Pulmonary artery endothelial cell (primary cell): ENCODE results near the gene CEP170B. TPM values are rescaled to one million over a fixed set of nuclear protein-coding genes. Genes with fewer than 3 reads are reported as not detected.

Experiments used
- DNase-seq: peaks from one replicate; pipeline ENCODE4 v3.0.0-alpha.2; 2011; ENCODE audit warnings: low read depth, low spot score
- total RNA-seq: library from RNA; depleted of rRNA; stranded (reverse); fragments of >200 nt; gene quantifications from 2 replicates; pipeline ENCODE4 v1.2.3, GENCODE V29; 2014

The CEP170B gene
- total RNA-seq, 1 donor from 2014 or later, result 17.1 TPM

- DNase-seq, result no peak
Measured at GRCh38 chr14:104929268-104930230, 64.5 kb downstream of the CEP170B start.

GRCh38 chr14:104930526-104931303, 65.6 kb downstream of the CEP170B start:
- no peak for DNase-seq

DNA sequence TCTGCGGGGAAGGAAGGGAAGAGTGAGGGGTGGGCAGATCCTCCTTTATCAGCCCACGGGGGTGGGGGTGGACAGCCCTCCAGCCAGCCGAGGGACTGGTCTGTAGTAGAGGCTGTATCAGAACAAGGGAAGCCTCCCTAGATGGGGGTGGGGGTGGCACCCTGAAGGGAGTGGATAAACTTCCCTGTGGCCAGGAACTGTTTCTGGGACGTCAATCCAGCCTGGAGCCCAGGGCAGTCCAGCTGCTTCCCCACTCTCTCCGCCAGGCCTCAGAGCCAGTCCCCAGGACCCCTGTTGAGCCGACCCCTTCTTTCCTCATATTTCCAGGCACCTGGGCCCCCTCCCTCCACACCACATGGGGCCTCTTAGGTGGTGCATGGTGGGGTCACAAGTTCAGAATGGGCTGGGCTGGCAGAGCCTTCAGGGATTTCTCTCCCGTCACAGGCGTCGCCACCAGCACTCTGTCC, 66.3 kb downstream of the CEP170B start:
- DNase-seq, result no peak

DNA sequence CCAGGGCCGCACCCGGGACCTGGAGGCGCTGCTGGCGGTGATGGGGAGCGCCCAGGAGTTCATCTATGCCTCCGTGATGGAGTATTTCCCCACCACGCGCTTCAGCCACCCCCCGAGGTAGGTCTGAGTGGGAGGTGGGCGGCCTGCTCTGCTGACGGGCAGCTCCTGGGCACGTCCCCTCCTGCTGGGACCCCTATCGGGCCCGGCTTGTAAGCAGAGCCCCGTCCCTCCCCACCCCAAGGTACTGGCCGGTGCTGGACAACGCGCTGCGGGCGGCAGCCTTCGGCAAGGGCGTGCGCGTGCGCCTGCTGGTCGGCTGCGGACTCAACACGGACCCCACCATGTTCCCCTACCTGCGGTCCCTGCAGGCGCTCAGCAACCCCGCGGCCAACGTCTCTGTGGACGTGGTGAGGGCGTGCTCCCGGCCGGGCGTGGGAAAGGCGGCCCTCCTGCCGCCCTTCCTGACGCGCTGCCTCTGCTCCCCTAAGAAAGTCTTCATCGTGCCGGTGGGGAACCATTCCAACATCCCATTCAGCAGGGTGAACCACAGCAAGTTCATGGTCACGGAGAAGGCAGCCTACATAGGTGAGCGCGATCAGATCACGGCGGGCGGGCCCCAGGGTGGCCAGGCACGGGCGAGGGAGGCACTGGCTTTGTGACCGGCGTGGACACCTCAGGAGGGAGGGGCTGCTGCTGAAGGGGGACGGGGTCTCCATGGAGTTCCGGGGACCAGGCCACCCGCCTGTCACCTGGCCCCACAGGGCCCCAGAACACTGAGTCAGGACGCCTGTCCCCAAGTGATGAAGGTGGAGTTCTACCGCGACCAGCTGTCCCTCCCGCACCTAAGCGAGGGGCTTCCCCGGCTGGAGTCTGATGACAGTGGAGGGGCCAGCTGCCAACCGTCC, 67.0 kb downstream of the CEP170B start:
- no peak for DNase-seq

DNA sequence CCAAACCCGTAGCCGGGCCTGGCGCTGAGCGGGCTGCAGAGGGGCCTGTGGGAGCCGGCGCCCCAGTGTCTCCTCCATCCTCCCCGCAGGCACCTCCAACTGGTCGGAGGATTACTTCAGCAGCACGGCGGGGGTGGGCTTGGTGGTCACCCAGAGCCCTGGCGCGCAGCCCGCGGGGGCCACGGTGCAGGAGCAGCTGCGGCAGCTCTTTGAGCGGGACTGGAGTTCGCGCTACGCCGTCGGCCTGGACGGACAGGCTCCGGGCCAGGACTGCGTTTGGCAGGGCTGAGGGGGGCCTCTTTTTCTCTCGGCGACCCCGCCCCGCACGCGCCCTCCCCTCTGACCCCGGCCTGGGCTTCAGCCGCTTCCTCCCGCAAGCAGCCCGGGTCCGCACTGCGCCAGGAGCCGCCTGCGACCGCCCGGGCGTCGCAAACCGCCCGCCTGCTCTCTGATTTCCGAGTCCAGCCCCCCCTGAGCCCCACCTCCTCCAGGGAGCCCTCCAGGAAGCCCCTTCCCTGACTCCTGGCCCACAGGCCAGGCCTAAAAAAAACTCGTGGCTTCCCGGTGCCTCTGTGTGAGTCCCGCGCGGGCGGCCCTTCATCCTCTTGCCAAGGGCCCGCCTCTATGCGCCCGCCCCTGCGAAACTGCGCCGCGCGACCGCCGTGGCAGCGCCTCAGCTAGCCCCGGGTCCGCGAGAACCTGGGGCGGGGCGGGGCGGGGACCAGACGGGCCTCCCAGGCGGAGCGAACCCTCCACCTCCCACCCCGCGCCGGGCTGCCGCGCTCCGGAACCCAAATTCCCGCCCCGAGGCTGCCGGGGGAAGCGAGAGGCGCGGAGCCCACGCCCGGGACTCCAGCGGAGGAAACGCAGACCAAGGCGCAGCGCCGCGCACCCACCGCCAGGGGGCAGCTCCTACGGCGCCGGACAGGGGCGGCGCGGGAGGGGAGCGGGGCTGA, 67.9 kb downstream of the CEP170B start:
- no peak for DNase-seq

DNA sequence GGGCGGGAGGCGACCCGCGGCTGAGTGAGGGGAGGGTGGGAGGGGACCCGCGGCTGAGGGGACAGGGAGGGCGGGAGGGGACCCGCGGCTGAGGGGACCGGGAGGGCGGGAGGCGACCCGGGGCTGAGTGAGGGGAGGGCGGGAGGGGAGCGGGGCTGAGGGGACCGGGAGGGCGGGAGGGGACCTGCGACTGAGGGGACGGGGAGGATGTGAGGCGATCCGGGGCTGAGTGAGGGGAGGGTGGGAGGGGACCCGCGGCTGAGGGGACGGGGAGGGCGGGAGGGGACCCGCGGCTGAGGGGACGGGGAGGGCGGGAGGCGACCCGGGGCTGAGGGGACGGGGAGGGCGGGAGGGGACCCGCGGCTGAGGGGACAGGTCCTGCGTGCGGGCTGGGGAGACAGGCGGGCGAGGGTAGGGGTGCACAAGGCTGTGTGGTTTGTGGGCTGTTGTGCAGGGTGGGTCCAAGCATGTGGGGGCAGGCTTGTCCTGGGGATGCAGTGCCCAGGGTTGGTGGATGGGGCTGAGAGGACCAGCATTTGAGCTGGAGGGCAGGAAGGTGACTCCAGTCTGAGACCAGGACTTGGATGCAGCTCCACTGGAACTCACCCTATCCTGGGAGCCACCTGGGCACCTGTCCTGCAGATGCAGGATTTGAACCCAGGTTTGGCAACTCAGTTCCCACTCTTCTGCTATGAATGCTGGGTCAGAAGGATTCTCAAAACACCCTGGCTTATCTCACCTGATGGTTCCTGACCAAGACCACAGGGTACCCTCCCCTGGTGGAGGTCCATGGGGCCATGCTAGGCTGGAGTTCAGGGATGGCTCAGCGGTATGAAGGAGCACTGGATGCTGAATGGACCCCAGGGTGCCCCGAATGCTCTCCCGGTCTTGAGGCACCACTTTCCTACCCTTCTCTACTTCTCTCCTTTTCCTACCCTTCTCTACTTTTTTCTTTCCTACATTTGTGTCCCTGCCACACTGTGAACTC, 69.0 kb downstream of the CEP170B start:
- DNase-seq, result no peak

GRCh38 chr14:104935026-104935650, 70.1 kb downstream of the CEP170B start:
- no peak for DNase-seq

GRCh38 chr14:104935955-104936354, 70.9 kb downstream of the CEP170B start:
- no peak for DNase-seq

DNA sequence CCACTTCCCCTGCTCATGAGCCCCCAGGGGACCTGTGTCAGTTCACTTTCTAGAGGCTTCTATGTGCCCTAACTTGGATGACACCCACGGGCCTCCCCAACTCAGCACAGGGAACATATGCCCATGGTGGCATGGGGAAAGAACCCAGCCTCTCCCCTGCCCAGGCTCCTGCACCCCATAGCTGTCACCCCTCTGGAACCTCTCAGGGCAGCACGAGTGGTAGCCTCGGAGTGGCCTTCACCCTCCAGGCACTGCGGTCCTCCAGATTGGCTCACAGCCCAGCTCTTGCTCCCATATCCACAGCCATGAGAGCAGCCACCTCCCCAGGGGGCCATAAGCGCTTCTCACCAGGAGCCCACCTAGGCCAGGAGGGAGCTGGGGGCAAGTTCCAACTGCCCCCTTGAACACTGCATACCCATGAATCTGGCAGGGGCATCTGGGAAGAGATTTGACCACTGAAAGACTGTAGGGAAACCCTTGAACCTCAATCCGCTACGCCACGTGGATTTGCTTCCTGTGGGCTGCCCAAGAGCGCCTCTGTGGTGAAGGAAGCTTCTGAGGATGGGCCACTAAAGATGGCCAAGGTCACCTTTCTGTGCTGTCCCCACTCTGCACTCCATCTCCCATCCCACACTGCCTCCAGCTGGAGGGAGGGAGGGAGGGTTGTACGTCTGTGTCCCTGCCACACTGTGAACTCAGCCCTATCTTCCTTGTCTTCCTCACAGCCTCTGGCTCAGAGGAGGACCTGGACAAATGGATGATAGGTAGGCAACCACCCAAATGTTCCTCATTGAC, 71.5 kb downstream of the CEP170B start:
- DNase-seq, result no peak

DNA sequence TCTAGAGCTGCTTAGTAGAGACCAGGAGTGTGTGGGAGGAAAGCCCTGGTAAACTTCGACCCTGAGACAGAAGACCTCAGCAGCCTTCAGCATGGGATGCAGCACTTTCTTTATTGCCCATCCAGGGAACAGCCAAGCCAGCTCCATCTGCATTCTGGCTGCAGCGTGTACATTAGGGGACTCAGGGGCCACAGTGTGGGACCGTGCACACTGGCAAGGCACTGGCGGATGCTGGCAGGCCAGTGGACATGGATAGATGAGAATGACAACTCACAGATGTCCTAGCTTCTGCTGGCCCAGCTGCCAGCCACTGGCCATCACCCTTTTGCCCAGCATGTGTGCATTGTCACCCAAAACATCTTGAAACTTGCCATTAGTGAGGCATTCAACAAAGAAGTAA, 72.1 kb downstream of the CEP170B start:
- no peak for DNase-seq

GRCh38 chr14:104937694-104938365, 72.8 kb downstream of the CEP170B start:
- no peak for DNase-seq

DNA sequence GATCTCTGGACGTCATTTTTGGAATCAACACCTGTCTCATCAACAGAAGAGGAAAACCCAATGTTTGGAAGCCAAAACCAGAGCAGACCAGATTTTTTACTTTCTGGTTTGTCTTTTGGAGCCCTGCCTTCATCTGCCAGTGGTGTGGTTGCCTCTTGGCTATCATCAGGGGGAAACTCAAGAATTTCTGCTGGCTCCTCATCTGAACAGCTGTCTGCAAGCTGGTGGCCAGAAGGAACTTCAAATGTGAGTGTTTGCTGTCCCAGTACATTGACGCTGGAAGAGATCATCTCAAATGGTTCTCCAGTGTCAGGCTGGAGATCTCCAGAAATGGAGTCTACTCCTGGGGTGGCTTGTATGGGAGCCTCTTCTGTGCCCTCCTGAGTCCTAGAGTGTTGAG, 73.4 kb downstream of the CEP170B start:
- DNase-seq, result no peak

GRCh38 chr14:104938960-104939359, 73.9 kb downstream of the CEP170B start:
- no peak for DNase-seq

DNA sequence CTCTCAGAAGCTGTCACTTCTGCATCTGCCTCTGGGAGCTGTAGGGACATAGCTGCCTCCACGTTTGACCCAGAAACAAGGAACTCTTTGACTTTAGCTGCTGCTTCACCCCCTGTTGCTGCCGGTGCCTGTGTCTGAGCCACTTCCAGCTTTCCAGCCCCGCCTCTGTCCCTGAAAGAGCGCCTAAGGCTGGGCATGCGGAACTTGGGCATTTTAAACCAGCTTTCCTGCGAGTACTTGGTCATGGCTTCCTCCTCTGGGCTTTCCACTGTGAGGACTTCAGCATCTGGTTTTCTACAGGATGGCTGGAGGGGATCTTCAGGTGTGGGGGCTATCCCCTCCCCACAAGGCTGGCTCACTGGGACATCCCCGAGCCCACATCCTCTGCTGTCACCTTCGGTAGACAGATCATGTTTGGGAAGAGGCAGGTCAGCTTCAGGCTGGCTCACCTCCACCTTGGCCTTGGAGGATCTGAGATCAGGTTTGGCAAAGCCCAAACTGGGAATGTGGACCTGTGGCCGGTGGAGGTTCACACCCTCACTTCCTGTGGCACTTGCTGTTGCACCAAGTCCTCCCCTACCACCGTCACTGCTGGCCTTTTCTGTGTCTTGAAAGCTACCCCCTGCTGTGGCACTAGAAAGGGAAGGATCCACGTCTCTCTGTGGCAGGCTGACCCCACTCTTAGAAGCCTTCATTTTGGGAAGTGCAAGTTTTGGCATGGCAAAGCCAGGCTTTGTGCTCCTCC, 74.8 kb downstream of the CEP170B start:
- DNase-seq, result no peak

- no peak for DNase-seq
Measured at GRCh38 chr14:104940526-104941150, 75.6 kb downstream of the CEP170B start.
